Inflammatory macrophage treated with lipopolysaccharide for 4 hours (primary cell): ENCODE data around the gene KIRREL3.

Experiments
- DNase-seq: peaks from one replicate; pipeline ENCODE4 v3.0.0-alpha.2; 2020

The KIRREL3 gene

GRCh38 chr11:126732981-126733380 lies 267.6 kb downstream of the KIRREL3 start:
- no peak for DNase-seq

GRCh38 chr11:126731576-126732142 lies 268.9 kb downstream of the KIRREL3 start:
- DNase-seq: no peak

- no peak for DNase-seq
Measured at GRCh38 chr11:126727381-126727780, 273.2 kb downstream of the KIRREL3 start.

GRCh38 chr11:126725521-126725920 lies 275.0 kb downstream of the KIRREL3 start:
- DNase-seq: no peak

GRCh38 chr11:126725043-126725442 lies 275.5 kb downstream of the KIRREL3 start:
- DNase-seq: no peak

- DNase-seq: no peak
Measured at GRCh38 chr11:126723665-126724045, 276.9 kb downstream of the KIRREL3 start.

GRCh38 chr11:126722956-126723664 lies 277.5 kb downstream of the KIRREL3 start:
- DNase-seq: no peak

GRCh38 chr11:126722006-126722736 lies 278.4 kb downstream of the KIRREL3 start:
- DNase-seq: no peak

- no peak for DNase-seq
Measured at GRCh38 chr11:126720539-126721235, 279.9 kb downstream of the KIRREL3 start.

- no peak for DNase-seq
Measured at GRCh38 chr11:126719740-126720139, 280.8 kb downstream of the KIRREL3 start.

GRCh38 chr11:126718276-126718675 lies 282.3 kb downstream of the KIRREL3 start:
- no peak for DNase-seq

GRCh38 chr11:126716456-126717083 lies 284.0 kb downstream of the KIRREL3 start:
- peak; percentile 13 for DNase-seq

GRCh38 chr11:126713806-126714205 lies 286.8 kb downstream of the KIRREL3 start:
- DNase-seq: no peak

- DNase-seq: no peak
Measured at GRCh38 chr11:126711977-126712625, 288.5 kb downstream of the KIRREL3 start.

- no peak for DNase-seq
Measured at GRCh38 chr11:126710804-126711399, 289.7 kb downstream of the KIRREL3 start.

- DNase-seq: no peak
Measured at GRCh38 chr11:126707498-126707897, 293.1 kb downstream of the KIRREL3 start.

- DNase-seq: no peak
Measured at GRCh38 chr11:126704096-126704495, 296.5 kb downstream of the KIRREL3 start.

GRCh38 chr11:126703662-126704061 lies 296.9 kb downstream of the KIRREL3 start:
- no peak for DNase-seq

GRCh38 chr11:126702987-126703386 lies 297.6 kb downstream of the KIRREL3 start:
- no peak for DNase-seq

- DNase-seq: no peak
Measured at GRCh38 chr11:126702165-126702720, 298.3 kb downstream of the KIRREL3 start.

GRCh38 chr11:126701520-126701897 lies 299.1 kb downstream of the KIRREL3 start:
- no peak for DNase-seq
